Lower lobe of right lung (tissue), 2 donors: ENCODE measurements around the gene PTN. TPM values are rescaled to one million over a fixed set of nuclear protein-coding genes. Genes with fewer than 3 reads are reported as not detected.

Source experiments
- ATAC-seq, 2 donors: fragments of 200-7000 bp; cut with Tn5 transposase; one replicate each; pipeline ENCODE4 v1.9.1; 2020 to 2022; ENCODE audit warnings: mild to moderate bottlenecking in 2 of 2, moderate library complexity in 2 of 2
- DNase-seq: peaks from one replicate; pipeline ENCODE4 v3.0.0-alpha.2; 2020
- H3K27ac ChIP-seq: fragments of 200-600 bp; one replicate; pipeline ENCODE4 v1.8.0; 2022
- H3K27me3 ChIP-seq: fragments of 200-600 bp; one replicate; pipeline ENCODE4 v1.8.0; 2022; ENCODE audit warnings: low read depth
- H3K36me3 ChIP-seq: fragments of 200-600 bp; one replicate; pipeline ENCODE4 v1.8.0; 2022; ENCODE audit warnings: mild to moderate bottlenecking
- H3K4me1 ChIP-seq: fragments of 200-600 bp; one replicate; pipeline ENCODE4 v1.8.0; 2022
- H3K4me3 ChIP-seq: fragments of 200-600 bp; one replicate; pipeline ENCODE4 v1.8.0; 2022; ENCODE audit warnings: mild to moderate bottlenecking
- H3K9me3 ChIP-seq: fragments of 200-600 bp; one replicate; pipeline ENCODE4 v1.8.0; 2022
- CTCF ChIP-seq: fragments of 200-600 bp; IDR thresholded peaks from one replicate; pipeline ENCODE4 v1.8.0; 2022; ENCODE audit warnings: antibody characterized with exemption, mild to moderate bottlenecking
- intact Hi-C: fragments of 100-400 bp; cut with DNase I; formaldehyde crosslinking; loops from one replicate; pipeline ENCODE4 v1.11.0; 2022
- total RNA-seq: library from RNA; stranded (reverse); fragmentation: NEBNext Ultra II Directional; extraction: Animal tissue kit (Norgen Biotek cat#: 25700); gene quantifications from one replicate; pipeline ENCODE4 v1.2.1, GENCODE V29; 2021
- donor health status: DM: no; HTN: yes; CAD: no; lungs with severe emphysema.

PTN gene
- total RNA-seq, 1 donor from 2014 or later: 6.3 TPM

DNA sequence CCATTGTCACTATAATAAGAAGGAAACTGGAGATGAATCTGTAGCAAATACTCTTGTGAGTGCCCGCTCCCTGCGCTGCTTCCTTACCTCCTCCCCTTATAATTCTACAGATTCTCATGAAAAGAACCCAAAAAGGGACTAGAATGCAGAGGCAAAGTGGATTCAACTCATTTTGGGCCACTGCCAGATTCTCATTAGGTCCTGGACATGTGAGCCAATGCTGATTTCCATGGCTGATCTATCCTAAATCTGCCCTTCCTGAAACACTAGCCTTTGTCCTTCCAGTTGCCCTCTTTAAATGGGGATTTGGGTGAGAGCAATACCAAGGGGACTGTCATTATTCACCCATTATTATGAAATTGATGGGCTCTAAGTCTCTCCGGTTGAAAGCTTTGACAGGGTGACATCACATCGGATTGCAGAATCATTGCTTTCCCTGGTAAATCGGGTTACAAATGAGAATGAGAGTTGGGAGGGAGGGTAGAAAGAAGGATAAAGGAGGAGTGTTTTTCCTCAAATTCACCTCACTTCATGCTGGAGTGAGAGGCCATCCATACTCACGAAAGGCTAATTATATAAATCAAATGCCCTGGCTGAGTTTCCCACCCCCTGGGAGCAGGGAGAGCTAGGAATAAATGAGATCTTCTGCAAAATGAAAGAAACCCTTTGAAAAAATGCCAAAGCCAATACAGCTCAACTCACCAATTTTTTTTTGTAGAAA is 37.5 kb downstream of the PTN start:
- no peak for ATAC-seq
- Histone ChIP-seq H3K36me3 (no peaks in the 10 kb centered on the region), H3K9me3 (no peaks in the 10 kb centered on the region), H3K27me3 (no peaks in the 10 kb centered on the region), H3K27ac (no peak overlapping the region), H3K4me1 (no peaks in the 10 kb centered on the region), H3K4me3 (no peak overlapping the region)
- intact Hi-C loops: no loop called here
- no peak for TF ChIP-seq CTCF
- no peak for DNase-seq

GRCh38 chr7:137304624-137305235 is 38.8 kb downstream of the PTN start:
- DNase-seq: no peak
- intact Hi-C loops: no loop called here
- no peak for TF ChIP-seq CTCF

GRCh38 chr7:137304165-137304564 is 39.4 kb downstream of the PTN start:
- Histone ChIP-seq H3K9me3 (no peaks in the 10 kb centered on the region), H3K4me1 (no peaks in the 10 kb centered on the region), H3K27me3 (no peaks in the 10 kb centered on the region), H3K27ac (no peak overlapping the region), H3K4me3 (no peak overlapping the region), H3K36me3 (no peaks in the 10 kb centered on the region)
- DNase-seq (no peak), ATAC-seq (no peak)
- intact Hi-C loops: no loop called here
- no peak for TF ChIP-seq CTCF

More at GRCh38 chr7:137304624-137305235, 38.8 kb downstream of the PTN start:
- Histone ChIP-seq H3K4me1 (no peaks in the 10 kb centered on the region), H3K27ac (no peak overlapping the region), H3K36me3 (no peaks in the 10 kb centered on the region), H3K4me3 (no peak overlapping the region), H3K9me3 (no peaks in the 10 kb centered on the region), H3K27me3 (no peaks in the 10 kb centered on the region)
- ATAC-seq: no peak

- TF ChIP-seq CTCF: no peak
- Histone ChIP-seq H3K4me3 (no peak overlapping the region), H3K4me1 (no peaks in the 10 kb centered on the region), H3K27ac (no peak overlapping the region), H3K27me3 (no peaks in the 10 kb centered on the region), H3K9me3 (no peaks in the 10 kb centered on the region), H3K36me3 (no peaks in the 10 kb centered on the region)
- ATAC-seq (no peak), DNase-seq (no peak)
- intact Hi-C loops: no loop called here
Measured at GRCh38 chr7:137302081-137302480, 41.5 kb downstream of the PTN start.

- TF ChIP-seq CTCF: no peak
- no peak overlapping the region for H3K27ac ChIP-seq
Measured at GRCh38 chr7:137298464-137298794, 45.1 kb downstream of the PTN start.

More at GRCh38 chr7:137298464-137298794, 45.1 kb downstream of the PTN start:
- intact Hi-C loops: no loop called here
- DNase-seq (no peak), ATAC-seq (no peak)
- H3K9me3 ChIP-seq: no peaks in the 10 kb centered on the region
- H3K4me1 ChIP-seq: no peaks in the 10 kb centered on the region
- no peak overlapping the region for H3K4me3 ChIP-seq
- H3K36me3 ChIP-seq: no peaks in the 10 kb centered on the region
- no peaks in the 10 kb centered on the region for H3K27me3 ChIP-seq
